ENCODE data around the gene CDH11.
A peak's percentile ranks its signal among the peaks of the same experiment; 100 is the strongest.

Gene CDH11

DNA sequence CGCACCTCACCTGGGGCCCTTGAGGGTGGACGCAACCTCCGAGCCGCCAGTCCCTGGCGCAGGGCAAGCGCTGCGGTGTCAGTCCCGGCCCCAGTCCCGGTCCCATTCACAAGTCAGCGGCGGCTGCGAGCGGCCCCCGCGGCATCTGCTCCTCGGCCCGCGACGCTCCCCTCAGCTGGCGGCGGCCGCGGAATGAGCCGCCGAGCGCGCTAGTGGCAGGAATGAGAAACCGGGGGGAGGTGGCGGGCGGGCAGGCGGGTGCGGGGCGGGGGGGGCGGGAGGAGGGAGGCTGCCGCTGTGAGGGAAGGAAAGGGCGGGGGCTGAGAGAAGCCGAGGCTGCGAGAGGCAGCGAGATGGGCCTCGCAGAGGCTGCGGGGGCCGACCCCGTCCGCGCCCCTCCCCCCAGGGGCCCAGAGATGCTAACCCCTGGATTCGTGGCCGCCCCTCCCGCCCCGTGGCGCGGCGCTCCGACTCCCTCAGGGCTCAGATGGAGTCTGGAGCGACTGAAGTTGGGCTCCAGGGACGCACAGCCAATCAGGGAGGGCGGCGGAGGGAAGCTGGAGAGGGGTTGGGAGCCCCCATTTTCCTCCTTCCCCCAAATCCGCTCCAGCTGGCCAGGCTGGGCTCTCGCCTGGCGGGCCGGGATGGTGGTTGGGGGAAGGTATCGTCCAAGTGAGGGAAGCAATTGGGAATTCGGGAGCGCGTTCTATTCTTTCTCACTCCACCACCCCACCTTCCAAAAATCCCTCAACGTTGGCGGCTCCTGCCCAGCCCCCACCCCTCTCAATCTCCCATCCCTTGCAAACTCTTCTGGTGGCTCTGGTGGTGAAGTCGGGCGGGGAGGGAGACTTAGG, at the start of gene CDH11:
Gene CDH11, minus strand, starts transcription at position 194 of the 854 bp plus-strand sequence. CDS start 117,194 bp downstream, outside the sequence.
- peak in 11 of 14 donors; percentile 33 to 81 (median 38) for DNase-seq

DNA sequence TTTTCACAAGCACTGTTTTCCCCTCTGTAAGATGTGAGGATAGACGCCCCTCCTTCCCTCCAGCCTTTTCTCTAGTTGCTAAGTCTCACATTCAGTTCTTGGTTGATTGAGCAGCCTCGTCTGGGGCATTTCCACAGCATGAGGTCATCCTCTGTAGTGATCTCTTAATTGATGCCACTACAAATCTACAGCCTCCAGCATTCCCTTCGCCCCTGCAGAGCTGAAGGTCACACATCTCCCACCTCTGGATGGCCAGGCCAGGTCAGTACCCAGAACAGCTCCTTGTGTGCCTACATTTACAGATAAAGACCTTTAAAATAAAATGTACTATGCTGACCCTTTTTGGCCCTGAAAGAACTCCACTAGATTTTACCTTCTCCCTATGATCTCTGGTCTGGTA, 32.5 kb upstream of the CDH11 start:
- no peak for DNase-seq

GRCh38 chr16:65153365-65154105, 31.7 kb upstream of the CDH11 start:
- DNase-seq = no peak

DNA sequence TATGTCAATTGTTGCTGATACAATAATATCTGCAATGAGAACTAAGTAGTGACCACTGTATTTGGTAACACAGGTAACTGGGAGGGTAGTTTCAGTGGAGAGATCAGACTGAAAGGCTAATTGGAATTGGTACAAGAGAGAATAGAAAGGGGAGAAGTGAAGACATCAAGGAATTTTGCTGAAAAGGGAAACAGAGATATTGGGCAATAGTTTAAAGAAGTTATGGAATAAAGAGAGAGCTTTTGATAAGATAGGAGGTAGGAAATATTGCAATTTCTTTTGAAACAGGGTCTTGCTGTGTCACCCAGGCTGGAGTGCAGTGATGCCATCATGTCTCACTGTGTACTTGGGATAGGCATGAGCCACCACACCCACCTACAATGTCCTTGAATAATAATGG, 26.9 kb upstream of the CDH11 start:
- DNase-seq = no peak

- DNase-seq = no peak
These were observed 20.4 kb upstream of the CDH11 start for GRCh38 chr16:65142276-65142675.

GRCh38 chr16:65136681-65137080, 14.8 kb upstream of the CDH11 start:
- no peak for DNase-seq

DNA sequence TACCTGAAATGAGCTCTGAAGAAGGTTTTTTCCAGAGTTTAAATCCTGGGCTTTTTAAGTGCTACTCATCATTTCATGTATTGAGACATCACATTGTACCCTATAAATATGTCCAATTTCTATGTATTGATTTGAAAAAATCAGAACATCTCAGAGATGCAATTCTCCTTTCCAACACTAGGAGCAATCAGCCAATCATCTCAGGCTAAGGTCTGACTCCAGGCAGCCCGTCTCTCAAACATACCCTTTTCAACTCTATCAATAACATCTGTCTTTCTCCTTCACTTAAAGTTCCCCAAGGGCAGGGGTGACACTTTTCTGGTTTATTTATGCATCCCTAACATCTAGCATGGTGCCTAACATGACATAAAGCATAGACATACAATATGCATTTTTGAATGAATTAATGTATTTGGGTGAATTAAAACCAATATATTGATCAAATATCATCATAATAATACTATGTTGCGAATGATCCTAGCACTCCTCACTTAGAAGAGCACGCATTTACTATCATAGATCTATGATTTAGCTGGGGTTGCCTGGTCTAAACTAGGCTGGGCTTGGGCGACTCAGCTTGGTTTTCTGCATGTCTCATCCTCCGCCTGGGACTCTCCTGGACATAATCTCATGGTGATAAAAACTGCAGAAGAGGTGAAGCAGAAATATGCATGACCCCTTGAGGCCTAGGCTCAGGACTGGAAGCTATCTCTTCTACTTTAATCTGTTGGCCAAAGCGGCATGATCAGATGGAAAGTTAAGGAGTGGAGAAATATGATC, 5.2 kb upstream of the CDH11 start:
- no peak for DNase-seq

DNA sequence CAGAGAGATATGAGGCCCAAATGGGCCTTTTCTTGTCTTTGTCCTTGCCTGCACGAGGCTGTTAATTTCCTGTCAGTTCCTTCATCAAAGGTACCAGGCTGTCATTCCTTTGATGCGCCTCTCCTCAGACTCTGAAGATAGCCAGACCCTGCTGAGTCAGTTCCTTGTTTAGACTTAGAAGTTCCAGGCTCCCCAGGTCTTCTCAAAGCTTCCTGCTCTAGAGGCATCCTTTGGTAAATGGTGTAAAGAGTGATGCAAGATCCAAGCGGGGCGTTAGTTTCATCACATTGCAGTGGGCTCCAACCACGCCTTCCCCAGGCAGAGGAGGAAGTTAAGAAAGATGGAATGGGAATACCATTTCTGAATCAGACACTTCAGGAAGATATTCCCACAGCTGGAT, 4.0 kb upstream of the CDH11 start:
- DNase-seq = no peak

- DNase-seq = no peak
These were observed 3.5 kb upstream of the CDH11 start for GRCh38 chr16:65125322-65125721.

- no peak for DNase-seq
These were observed 2.7 kb upstream of the CDH11 start for GRCh38 chr16:65124596-65124995.

- DNase-seq = no peak
These were observed 2.3 kb upstream of the CDH11 start for GRCh38 chr16:65124212-65124548.

DNA sequence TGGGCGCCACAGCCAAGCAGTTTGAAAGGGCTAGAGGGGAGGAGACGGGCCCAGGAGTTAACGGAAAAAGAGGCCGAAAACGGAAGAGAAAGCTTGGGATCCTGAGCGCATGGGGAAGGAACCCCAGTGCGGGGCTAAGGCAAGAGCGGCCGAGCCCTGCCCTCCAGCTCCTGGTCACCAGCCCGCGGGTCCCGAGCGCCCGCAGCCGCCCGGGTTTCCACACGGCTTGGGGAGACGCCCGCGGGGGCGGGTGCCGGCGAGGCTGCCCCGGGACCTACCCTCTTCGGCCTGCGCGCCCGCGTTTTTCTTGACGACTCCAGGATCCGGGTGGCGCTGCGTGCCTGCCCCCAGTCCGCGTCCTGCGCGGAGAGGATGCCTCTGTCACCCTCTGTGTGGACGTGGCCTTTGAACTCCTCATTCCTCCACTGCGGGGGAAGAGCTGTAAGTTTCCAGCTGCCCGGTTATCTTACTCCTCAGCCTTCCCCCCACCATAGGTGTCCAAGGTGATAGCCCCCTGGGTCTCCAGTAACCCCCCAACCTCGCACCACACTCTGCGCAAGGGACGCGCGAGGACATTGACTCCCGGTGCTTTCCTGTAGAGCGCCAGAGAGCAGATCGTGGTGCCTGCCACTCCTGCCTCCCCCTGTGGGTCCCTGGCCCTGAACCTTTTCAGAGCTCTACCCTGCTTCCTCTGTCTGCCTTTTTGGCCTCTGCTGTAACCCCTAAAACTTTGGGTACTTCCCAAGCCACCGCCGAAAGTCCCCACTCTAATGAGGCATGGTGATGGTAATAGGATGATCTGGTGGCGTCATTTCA, 1.7 kb upstream of the CDH11 start:
- peak in 3 of 14 donors; percentile 42 to 58 (median 47) for DNase-seq

- peak in 10 of 14 donors; percentile 33 to 72 (median 44) for DNase-seq
These were observed 997 bp upstream of the CDH11 start for GRCh38 chr16:65122724-65123395.

GRCh38 chr16:65120831-65121721, 787 bp downstream of the CDH11 start:
- peak in 8 of 14 donors; percentile 28 to 73 (median 48) for DNase-seq

GRCh38 chr16:65120461-65120830, 1.4 kb downstream of the CDH11 start:
- DNase-seq = no peak

- DNase-seq = peak in 8 of 14 donors; percentile 13 to 64 (median 31)
These were observed 1.9 kb downstream of the CDH11 start for GRCh38 chr16:65119901-65120401.

GRCh38 chr16:65119435-65119834, 2.4 kb downstream of the CDH11 start:
- no peak for DNase-seq

DNA sequence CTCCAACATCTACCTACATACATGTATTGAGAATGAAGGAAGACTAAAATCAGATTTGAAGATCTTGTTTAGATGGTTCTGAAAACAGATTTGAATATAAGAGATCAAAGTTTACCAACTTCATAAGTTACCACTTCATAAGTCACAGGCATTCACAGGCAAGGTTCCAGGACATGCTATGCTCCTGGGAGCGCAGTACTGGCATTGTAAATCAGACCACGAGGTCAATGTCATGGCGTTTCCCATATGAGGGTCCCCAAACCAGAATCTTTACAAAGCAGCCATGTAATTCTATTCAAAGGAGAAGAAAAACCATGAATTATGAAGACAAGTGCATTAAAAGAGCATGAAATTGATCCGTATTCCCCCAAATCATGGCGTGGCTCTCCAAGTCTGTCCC, 3.0 kb downstream of the CDH11 start:
- DNase-seq = no peak

DNA sequence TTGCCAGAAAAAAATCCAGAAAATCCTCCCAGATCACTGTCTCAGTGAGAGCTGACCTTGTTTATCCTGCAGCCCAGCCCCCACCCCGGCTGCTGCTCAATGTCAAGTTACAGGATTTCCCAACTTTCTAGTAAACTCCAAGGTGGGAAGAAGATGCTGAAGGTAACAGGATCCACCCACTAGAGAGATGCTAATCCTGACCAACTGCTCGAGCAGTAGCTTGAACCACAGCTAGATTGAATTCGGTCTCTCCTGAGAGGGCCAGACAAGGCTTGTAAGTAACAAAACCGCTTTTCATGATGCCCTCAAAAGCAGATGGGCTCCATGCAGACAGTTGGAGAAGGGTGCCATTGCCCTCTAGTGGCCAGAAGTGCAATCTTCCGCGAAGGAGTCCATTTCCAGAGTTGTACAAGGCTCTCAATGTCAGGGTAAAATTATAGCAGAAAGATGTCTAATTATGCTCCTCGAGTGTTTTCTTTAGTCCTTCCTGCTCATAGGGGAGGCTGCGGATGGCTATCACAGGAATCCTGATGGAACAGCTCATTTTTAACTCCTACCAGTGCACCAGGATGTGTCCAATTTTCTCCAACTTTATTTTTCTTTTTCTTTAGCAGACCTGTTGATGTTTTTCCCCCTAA, 3.9 kb downstream of the CDH11 start:
- DNase-seq = peak in 13 of 14 donors; percentile 25 to 87 (median 78)

Data from C1 segment of cervical spinal cord (tissue), 14 donors.